Ectodermal cell (in vitro differentiated cells): ENCODE results near the gene SUCLG1.

Experiments used
- H3K27ac ChIP-seq: 2 replicates; pipeline ENCODE4 v1.7.0; 2013; ENCODE audit warnings: mild to moderate bottlenecking, low read depth, low read length; ENCODE audit not compliant: insufficient read depth, poor library complexity, severe bottlenecking
- H3K27me3 ChIP-seq: 2 replicates; pipeline ENCODE4 v1.7.0; 2013; ENCODE audit warnings: mild to moderate bottlenecking, low read length; ENCODE audit not compliant: insufficient read depth, control insufficient read depth, poor library complexity, severe bottlenecking
- H3K36me3 ChIP-seq: one replicate; pipeline ENCODE4 v1.7.0; 2013; ENCODE audit warnings: low read length; ENCODE audit not compliant: control insufficient read depth, insufficient read depth
- H3K4me1 ChIP-seq: one replicate; pipeline ENCODE4 v1.7.0; 2013; ENCODE audit warnings: low read length; ENCODE audit not compliant: control insufficient read depth, insufficient read depth
- H3K4me3 ChIP-seq: 2 replicates; pipeline ENCODE4 v1.7.0; 2013; ENCODE audit warnings: low read depth, low read length, control low read depth; ENCODE audit not compliant: insufficient read depth
- H3K9me3 ChIP-seq: 2 replicates; pipeline ENCODE4 v1.7.0; 2013; ENCODE audit warnings: mild to moderate bottlenecking, low read length, moderate library complexity; ENCODE audit not compliant: control insufficient read depth
- WGBS, 2 experiments: methylation state at CpG; one replicate each; pipeline ENCODE4 v1.1.7; 2013; ENCODE audit warnings: missing lambda C conversion rate in 2 of 2; 5-methylcytosine and 5-hydroxymethylcytosine counted together

SUCLG1 gene

DNA sequence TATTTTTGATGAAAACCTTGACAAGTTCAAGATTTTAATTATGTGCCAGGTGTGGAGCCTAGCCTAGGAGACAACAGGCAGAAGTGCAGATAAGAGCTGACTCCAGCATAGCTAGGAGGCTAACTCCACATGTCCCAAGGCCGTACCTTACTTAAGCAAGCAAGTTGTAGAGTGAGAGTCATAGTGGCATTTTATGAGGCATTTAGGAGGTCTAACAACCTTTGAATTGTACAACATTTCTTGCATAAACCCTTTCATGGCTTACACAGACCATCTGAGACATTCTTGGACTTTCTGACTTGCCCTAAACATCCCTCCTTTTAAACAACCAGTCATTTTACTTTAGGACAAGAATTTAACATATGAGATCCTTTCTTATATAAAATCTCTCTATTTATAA lies 8.3 kb upstream of the SUCLG1 start:
- Histone ChIP-seq H3K27ac (no peak overlapping the region), H3K4me3 (no peak overlapping the region), H3K9me3 (no peaks in the 10 kb centered on the region), H3K27me3 (no peaks in the 10 kb centered on the region), H3K36me3 (no peaks in the 10 kb centered on the region), H3K4me1 (no peaks in the 10 kb centered on the region)
- 86 to 100% methylated on average over 1 of the region's 1 CpG for WGBS, 2 experiments

GRCh38 chr2:84461310-84461709 lies 2.2 kb upstream of the SUCLG1 start:
- H3K4me3 ChIP-seq: no peak overlapping the region
- H3K4me1 ChIP-seq: peaks cover 8% of the 10 kb centered on the region
- no peaks in the 10 kb centered on the region for H3K9me3 ChIP-seq
- 96 to 97% methylated on average over 2 to 3 of the region's 3 CpGs for WGBS, 2 experiments
- H3K27me3 ChIP-seq: no peaks in the 10 kb centered on the region
- H3K36me3 ChIP-seq: no peaks in the 10 kb centered on the region
- H3K27ac ChIP-seq: no peak overlapping the region

- 93 to 100% methylated on average over 2 of the region's 2 CpGs for WGBS, 2 experiments
- H3K9me3 ChIP-seq: no peaks in the 10 kb centered on the region
- no peaks in the 10 kb centered on the region for H3K27me3 ChIP-seq
- no peak overlapping the region for H3K27ac ChIP-seq
- no peaks in the 10 kb centered on the region for H3K36me3 ChIP-seq
- H3K4me1 ChIP-seq: peaks cover 8% of the 10 kb centered on the region
- no peak overlapping the region for H3K4me3 ChIP-seq
These were observed 1.6 kb upstream of the SUCLG1 start for GRCh38 chr2:84460670-84461069.

DNA sequence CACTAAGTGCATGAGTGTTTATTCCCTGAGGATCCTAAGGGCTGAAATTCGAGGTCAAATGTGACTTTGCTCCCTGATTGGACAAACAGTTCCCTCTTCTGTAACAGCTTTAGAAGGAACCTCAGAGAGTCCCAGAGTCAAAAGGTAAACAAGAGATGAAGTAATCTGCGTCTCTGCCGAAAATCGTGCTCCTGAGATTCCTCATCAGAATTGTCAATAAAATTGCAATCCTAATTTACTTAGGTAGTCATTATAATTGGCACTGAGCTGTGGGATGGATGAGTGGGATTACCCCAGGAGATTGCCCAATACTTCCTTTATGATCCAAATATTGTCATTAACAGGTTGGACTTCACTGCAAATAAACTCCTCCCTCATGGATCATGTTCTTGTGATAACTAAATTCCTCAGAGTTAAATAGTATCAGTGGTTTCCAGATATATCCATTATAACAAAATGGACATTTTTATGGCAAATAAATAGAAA lies 907 bp upstream of the SUCLG1 start:
- 36 to 61% methylated on average over 2 to 4 of the region's 4 CpGs for WGBS, 2 experiments
- Histone ChIP-seq H3K27ac (no peak overlapping the region), H3K27me3 (no peaks in the 10 kb centered on the region), H3K9me3 (no peaks in the 10 kb centered on the region), H3K4me1 (peaks cover 8% of the 10 kb centered on the region), H3K36me3 (no peaks in the 10 kb centered on the region), H3K4me3 (peak overlapping the region; percentile 89)

DNA sequence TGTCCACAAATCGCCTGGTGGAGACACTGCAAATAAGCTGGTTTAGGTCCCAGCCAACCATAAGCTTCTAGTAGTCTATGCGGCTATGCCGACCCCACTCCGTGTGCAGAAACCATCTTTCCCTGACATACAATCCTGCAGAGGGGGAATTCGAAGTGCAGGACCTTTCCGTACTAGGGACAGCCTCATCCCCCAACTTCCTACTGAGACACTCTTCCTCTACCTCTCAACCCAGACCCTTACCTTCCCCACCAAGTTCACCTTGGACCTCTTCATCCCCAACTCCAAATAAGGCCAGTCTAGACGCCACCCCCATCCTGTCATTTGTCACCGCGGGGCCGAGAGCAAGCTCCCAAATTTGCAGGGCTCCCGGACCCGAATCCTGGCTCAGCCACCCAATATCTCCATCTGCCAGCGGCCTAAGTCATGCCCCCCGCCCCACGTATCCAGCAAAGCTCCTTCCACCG lies 496 bp downstream of the SUCLG1 start:
- WGBS, 2 experiments: 5% methylated on average over 16 of the region's 16 CpGs
- H3K4me3 ChIP-seq: peak overlapping the region; percentile 89
- H3K4me1 ChIP-seq: peaks cover 8% of the 10 kb centered on the region
- no peaks in the 10 kb centered on the region for H3K36me3 ChIP-seq
- no peaks in the 10 kb centered on the region for H3K27me3 ChIP-seq
- H3K27ac ChIP-seq: no peak overlapping the region
- no peaks in the 10 kb centered on the region for H3K9me3 ChIP-seq

DNA sequence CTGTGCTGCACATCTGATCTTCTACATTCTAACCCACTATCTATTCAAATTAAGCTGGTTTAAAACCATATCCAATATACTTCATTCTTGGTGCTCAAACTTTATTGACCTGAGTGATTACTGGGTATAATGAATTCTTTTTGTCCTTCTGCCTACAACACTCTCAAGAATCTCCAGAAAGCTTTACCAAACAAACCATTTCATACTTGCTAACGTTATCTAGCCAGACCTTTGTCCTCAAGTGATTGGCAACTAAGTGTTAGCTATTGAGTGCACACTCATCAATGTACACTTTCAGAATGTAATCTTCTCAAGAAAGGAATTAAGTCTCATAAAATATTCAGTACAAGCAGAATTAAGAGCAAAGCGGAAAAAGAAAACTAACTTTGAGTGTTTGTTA lies 1.4 kb downstream of the SUCLG1 start:
- peaks cover 8% of the 10 kb centered on the region for H3K4me1 ChIP-seq
- H3K36me3 ChIP-seq: no peaks in the 10 kb centered on the region
- no peaks in the 10 kb centered on the region for H3K9me3 ChIP-seq
- no peaks in the 10 kb centered on the region for H3K27me3 ChIP-seq
- no peak overlapping the region for H3K4me3 ChIP-seq
- no peak overlapping the region for H3K27ac ChIP-seq
- WGBS, 2 experiments: 86 to 88% methylated on average over 2 of the region's 2 CpGs

- H3K4me3 ChIP-seq: no peak overlapping the region
- H3K4me1 ChIP-seq: peaks cover 8% of the 10 kb centered on the region
- H3K36me3 ChIP-seq: no peaks in the 10 kb centered on the region
- H3K9me3 ChIP-seq: no peaks in the 10 kb centered on the region
- H3K27ac ChIP-seq: no peak overlapping the region
- H3K27me3 ChIP-seq: no peaks in the 10 kb centered on the region
- 70 to 71% methylated on average over 4 of the region's 4 CpGs for WGBS, 2 experiments
These were observed 2.9 kb downstream of the SUCLG1 start for GRCh38 chr2:84456156-84456555.

DNA sequence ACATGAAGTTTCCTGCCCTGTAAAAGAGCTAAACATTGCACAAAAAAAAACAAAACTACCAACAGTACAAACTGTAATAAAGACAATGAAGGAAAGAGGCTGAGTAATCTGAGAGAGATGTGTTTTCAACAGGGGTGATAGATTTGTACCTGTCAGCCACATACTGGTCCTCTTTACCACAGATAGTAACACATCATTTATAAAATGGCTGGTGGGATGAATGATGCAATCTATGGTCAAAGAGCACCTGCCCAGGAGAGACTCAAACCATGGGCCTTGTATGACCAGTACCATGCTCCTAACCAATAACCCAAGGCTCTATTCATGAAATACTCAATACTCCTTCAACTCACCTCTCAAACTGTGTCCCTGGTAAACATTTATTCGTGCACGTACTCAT lies 4.5 kb downstream of the SUCLG1 start:
- no peak overlapping the region for H3K27ac ChIP-seq
- 86 to 100% methylated on average over 2 of the region's 2 CpGs for WGBS, 2 experiments
- H3K9me3 ChIP-seq: no peaks in the 10 kb centered on the region
- no peaks in the 10 kb centered on the region for H3K27me3 ChIP-seq
- H3K4me3 ChIP-seq: no peak overlapping the region
- H3K4me1 ChIP-seq: peaks cover 8% of the 10 kb centered on the region
- H3K36me3 ChIP-seq: no peaks in the 10 kb centered on the region

DNA sequence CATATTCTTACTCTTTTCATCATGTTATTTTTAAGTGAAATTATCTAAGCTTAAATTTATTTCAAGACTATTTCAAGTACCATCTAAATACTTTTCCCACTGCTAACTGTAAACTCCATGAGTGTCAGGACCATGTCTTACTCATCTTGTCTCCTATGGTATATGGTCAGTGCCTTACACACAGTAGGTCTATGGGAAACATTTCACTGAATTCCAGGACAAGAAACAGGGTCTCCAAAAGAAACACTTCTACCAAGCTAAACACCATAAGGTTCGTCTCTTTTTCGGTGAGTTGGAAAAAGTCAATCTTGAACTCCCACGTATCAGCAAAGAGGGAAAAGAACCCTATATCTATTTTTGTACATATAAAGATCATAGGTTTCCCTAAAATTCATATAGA lies 6.5 kb downstream of the SUCLG1 start:
- H3K4me3 ChIP-seq: no peak overlapping the region
- no peaks in the 10 kb centered on the region for H3K9me3 ChIP-seq
- no peaks in the 10 kb centered on the region for H3K4me1 ChIP-seq
- H3K36me3 ChIP-seq: no peaks in the 10 kb centered on the region
- no peak overlapping the region for H3K27ac ChIP-seq
- H3K27me3 ChIP-seq: no peaks in the 10 kb centered on the region
- 93 to 100% methylated on average over 2 to 3 of the region's 3 CpGs for WGBS, 2 experiments

DNA sequence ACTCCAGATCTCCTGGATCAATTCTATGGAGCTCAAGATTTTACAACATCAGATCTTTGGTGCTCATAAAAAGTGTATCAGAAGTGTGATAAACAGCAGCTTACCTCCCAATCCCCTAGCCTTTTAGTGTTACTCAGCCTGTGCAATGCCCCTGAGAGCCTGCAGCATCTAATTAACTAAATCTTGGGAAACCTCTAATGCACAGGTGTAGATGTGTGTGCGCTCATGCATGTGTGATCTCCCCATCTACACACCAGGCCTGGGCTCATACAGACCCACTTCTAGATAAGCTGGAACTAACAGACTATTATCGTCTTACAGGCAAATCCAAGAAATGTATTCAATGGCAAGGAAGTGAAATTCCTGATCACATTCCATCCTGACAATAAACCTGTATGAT lies 7.5 kb downstream of the SUCLG1 start:
- H3K4me3 ChIP-seq: no peak overlapping the region
- H3K27me3 ChIP-seq: no peaks in the 10 kb centered on the region
- no peaks in the 10 kb centered on the region for H3K36me3 ChIP-seq
- H3K4me1 ChIP-seq: no peaks in the 10 kb centered on the region
- H3K9me3 ChIP-seq: no peaks in the 10 kb centered on the region
- 93 to 94% methylated on average over 2 of the region's 2 CpGs for WGBS, 2 experiments
- H3K27ac ChIP-seq: no peak overlapping the region
